A673 (cell line): ENCODE measurements around the gene GALNT2. TPM values are rescaled to one million over a fixed set of nuclear protein-coding genes. Genes with fewer than 3 reads are reported as not detected.

ENCODE experiments used
- BruUV-seq: library from RNA; stranded (reverse); fragments of 400-500 nt; replicated peaks from 2 replicates; lab custom pipeline; 2021; lab: Mats Ljungman, UMichigan
- CTCF ChIA-PET: fragments of 300-600 bp; sonication (Branson Sonifier 250); formaldehyde crosslinking; loops from one replicate; lab custom pipeline; 2022; ENCODE audit warnings: antibody characterized with exemption; lab: Charles Lee
- POLR2A ChIA-PET: fragments of 300-600 bp; sonication (Branson Sonifier 250); formaldehyde crosslinking; loops from one replicate; lab custom pipeline; 2022; ENCODE audit warnings: antibody characterized with exemption; ENCODE audit not compliant: low non-redundant PET; lab: Charles Lee
- DNase-seq: peaks from one replicate; pipeline ENCODE4 v3.0.0-alpha.2; 2015; ENCODE audit warnings: low spot score
- H3K27ac ChIP-seq: fragments of 200-600 bp; sonication (generic); 2 replicates; pipeline ENCODE4 v1.5.1; 2016; ENCODE audit warnings: mixed run types, low read depth, mild to moderate bottlenecking, mixed read lengths, antibody characterized with exemption, low read length; ENCODE audit not compliant: poor library complexity, severe bottlenecking
- H3K27me3 ChIP-seq: fragments of 200-600 bp; sonication (generic); replicated peaks from 2 replicates; pipeline ENCODE4 v1.6.1; 2017; ENCODE audit warnings: mixed run types, low read depth, mild to moderate bottlenecking, mixed read lengths, antibody characterized with exemption, low read length; ENCODE audit not compliant: insufficient read depth, poor library complexity
- H3K36me3 ChIP-seq: fragments of 200-600 bp; sonication (generic); 2 replicates; pipeline ENCODE4 v1.6.1; 2016; ENCODE audit warnings: mixed run types, mild to moderate bottlenecking, mixed read lengths, antibody characterized with exemption, low read length; ENCODE audit not compliant: insufficient read depth, poor library complexity, severe bottlenecking
- H3K4me1 ChIP-seq: fragments of 200-600 bp; sonication (generic); 2 replicates; pipeline ENCODE4 v1.6.1; 2017; ENCODE audit warnings: mixed run types, mild to moderate bottlenecking, mixed read lengths, antibody characterized with exemption, low read length; ENCODE audit not compliant: insufficient read depth, poor library complexity, severe bottlenecking
- H3K4me3 ChIP-seq: fragments of 200-600 bp; sonication (generic); 2 replicates; pipeline ENCODE4 v1.5.1; 2016; ENCODE audit warnings: low read depth, mixed run types, mild to moderate bottlenecking, mixed read lengths, low read length; ENCODE audit not compliant: poor library complexity, severe bottlenecking
- H3K9me3 ChIP-seq: fragments of 200-600 bp; sonication (generic); 2 replicates; pipeline ENCODE4 v1.6.1; 2016; ENCODE audit warnings: mixed run types, low read depth, mild to moderate bottlenecking, mixed read lengths, antibody characterized with exemption, low read length; ENCODE audit not compliant: poor library complexity, severe bottlenecking
- EZH2 ChIP-seq: fragments of 200-600 bp; sonication (generic); IDR thresholded peaks from 2 replicates; pipeline ENCODE4 v1.6.1; 2017; ENCODE audit warnings: borderline replicate concordance, low read depth, mild to moderate bottlenecking, mixed read lengths, antibody characterized with exemption, low read length; ENCODE audit not compliant: poor library complexity, severe bottlenecking
- intact Hi-C: fragments of 100-400 bp; cut with micrococcal nuclease; formaldehyde crosslinking; loops from one replicate; pipeline ENCODE4 v1.10.0; 2022; ENCODE audit not compliant: unreplicated experiment
- total RNA-seq: library from RNA; stranded (reverse); gene quantifications from 2 replicates; pipeline ENCODE4 v1.2.3, GENCODE V29; 2021
- TF ChIP-seq, protein P1 (sequence below): fragments of 300-800, 200-600 bp; sonication (generic); conservative IDR thresholded peaks from 2 replicates; pipeline ENCODE4 v1.5.1; 2017; ENCODE audit warnings: low read depth, mild to moderate bottlenecking, antibody characterized with exemption, low read length, moderate library complexity, mixed read lengths

GALNT2 gene
- total RNA-seq, 1 experiment from 2014 or later = 94.6 TPM

DNA sequence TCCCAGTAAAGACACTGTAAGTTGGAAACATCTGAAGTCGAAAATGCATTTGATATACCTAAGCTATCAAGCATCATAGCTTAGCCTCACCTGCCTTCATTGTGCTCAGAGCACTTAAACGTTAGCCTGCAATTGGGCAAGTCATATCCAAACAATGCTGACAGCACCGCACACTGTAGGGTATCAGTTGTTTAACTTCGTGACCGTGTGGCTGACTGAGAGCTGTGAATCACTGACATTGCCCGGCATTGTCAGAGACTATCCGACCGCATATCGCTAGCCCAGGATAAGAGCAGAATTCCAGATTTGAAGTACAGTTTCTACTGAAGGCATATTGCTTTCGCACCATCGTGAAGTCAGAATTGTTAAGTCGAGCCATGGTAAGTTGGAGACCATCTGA, 41.5 kb downstream of the GALNT2 start:
- Histone ChIP-seq H3K9me3 (no peaks in the 10 kb centered on the region), H3K4me3 (no peak overlapping the region), H3K36me3 (no peaks in the 10 kb centered on the region), H3K27ac (no peak overlapping the region), H3K4me1 (peaks cover 54% of the 10 kb centered on the region), H3K27me3 (no peaks in the 10 kb centered on the region)
- intact Hi-C loops = no loop called here
- ChIA-PET CTCF (no interaction called here), POLR2A (interaction anchor here (0.5 kb wide), 1 partner anchor 96 kb away, joined by 4 read pairs; no protein-coding TSS in a partner anchor)
- no peak for DNase-seq
- TF ChIP-seq, protein P1, sequence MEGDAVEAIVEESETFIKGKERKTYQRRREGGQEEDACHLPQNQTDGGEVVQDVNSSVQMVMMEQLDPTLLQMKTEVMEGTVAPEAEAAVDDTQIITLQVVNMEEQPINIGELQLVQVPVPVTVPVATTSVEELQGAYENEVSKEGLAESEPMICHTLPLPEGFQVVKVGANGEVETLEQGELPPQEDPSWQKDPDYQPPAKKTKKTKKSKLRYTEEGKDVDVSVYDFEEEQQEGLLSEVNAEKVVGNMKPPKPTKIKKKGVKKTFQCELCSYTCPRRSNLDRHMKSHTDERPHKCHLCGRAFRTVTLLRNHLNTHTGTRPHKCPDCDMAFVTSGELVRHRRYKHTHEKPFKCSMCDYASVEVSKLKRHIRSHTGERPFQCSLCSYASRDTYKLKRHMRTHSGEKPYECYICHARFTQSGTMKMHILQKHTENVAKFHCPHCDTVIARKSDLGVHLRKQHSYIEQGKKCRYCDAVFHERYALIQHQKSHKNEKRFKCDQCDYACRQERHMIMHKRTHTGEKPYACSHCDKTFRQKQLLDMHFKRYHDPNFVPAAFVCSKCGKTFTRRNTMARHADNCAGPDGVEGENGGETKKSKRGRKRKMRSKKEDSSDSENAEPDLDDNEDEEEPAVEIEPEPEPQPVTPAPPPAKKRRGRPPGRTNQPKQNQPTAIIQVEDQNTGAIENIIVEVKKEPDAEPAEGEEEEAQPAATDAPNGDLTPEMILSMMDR = no peak
- no peak for TF ChIP-seq EZH2
- no TSS peak for BruUV-seq

GRCh38 chr1:230109066-230109465, 42.0 kb downstream of the GALNT2 start:
- H3K4me1 ChIP-seq = peaks cover 49% of the 10 kb centered on the region
- POLR2A ChIA-PET = no interaction called here
- H3K4me3 ChIP-seq = no peak overlapping the region
- DNase-seq = no peak
- no peak overlapping the region for H3K27ac ChIP-seq
- no TSS peak for BruUV-seq
- no peaks in the 10 kb centered on the region for H3K27me3 ChIP-seq
- CTCF ChIA-PET = no interaction called here
- no peak for TF ChIP-seq EZH2
- TF ChIP-seq, protein P1 = no peak
- no peaks in the 10 kb centered on the region for H3K36me3 ChIP-seq
- intact Hi-C loops = no loop called here
- no peaks in the 10 kb centered on the region for H3K9me3 ChIP-seq

- CTCF ChIA-PET = no interaction called here
- H3K27ac ChIP-seq = no peak overlapping the region
- H3K27me3 ChIP-seq = no peaks in the 10 kb centered on the region
- DNase-seq = no peak
- H3K4me3 ChIP-seq = no peak overlapping the region
- BruUV-seq = no TSS peak
- no peaks in the 10 kb centered on the region for H3K9me3 ChIP-seq
- intact Hi-C loops = no loop called here
- POLR2A ChIA-PET = interaction anchor here (0.6 kb wide), 1 partner anchor 180 kb away, joined by 4 read pairs; no protein-coding TSS in a partner anchor
- TF ChIP-seq, protein P1 = 0 out of 2 replicates have a peak, but pooled peaks have one; percentile 9
- no peak for TF ChIP-seq EZH2
- peaks cover 39% of the 10 kb centered on the region for H3K4me1 ChIP-seq
- no peaks in the 10 kb centered on the region for H3K36me3 ChIP-seq
Observed at GRCh38 chr1:230109895-230110667, 43.0 kb downstream of the GALNT2 start.
